SK-N-SH (cell line): ENCODE measurements around the gene DGKI. TPM values are rescaled to one million over a fixed set of nuclear protein-coding genes. Genes with fewer than 3 reads are reported as not detected.

ENCODE experiments used
- CTCF ChIA-PET: fragments of 300-600, 350-600 bp; formaldehyde crosslinking; extraction: SDS; loops from one replicate; lab custom pipeline; 2021; lab: Yijun Ruan, JAX
- POLR2A ChIA-PET: fragments of 350-600 bp; sonication (Branson Sonifier 250); formaldehyde crosslinking; extraction: SDS; loops from one replicate; lab custom pipeline; 2020; ENCODE audit warnings: antibody characterized with exemption, inconsistent platforms; lab: Yijun Ruan, JAX
- DNase-seq: peaks from one replicate; pipeline ENCODE4 v3.0.0; 2012
- H2AFZ ChIP-seq: fragments of 200-600 bp; sonication (generic); 2 replicates; pipeline ENCODE4 v1.8.1; 2016; ENCODE audit warnings: antibody characterized with exemption, mild to moderate bottlenecking, low read depth
- H3F3A ChIP-seq: fragments of 200-600 bp; sonication (generic); replicated peaks from 2 replicates; pipeline ENCODE3; 2016; ENCODE audit warnings: antibody characterized with exemption, mild to moderate bottlenecking; ENCODE audit not compliant: insufficient read depth
- H3K27ac ChIP-seq, 2 experiments: fragments of 200-500 bp in 1 of 2; fragments of 200-600 bp in 1 of 2; sonication (Bioruptor generic) in 1 of 2; sonication (generic), shearing (Covaris generic) in 1 of 2; 2 replicates each; pipeline versions ENCODE4 v1.5.1 to v1.6.1; 2014 to 2016; ENCODE audit warnings: low read depth in 2 of 2, inconsistent platforms in 1 of 2, low read length in 1 of 2, mild to moderate bottlenecking in 1 of 2, mixed read lengths in 1 of 2
- H3K27me3 ChIP-seq: fragments of 200-600 bp; sonication (generic), shearing (Covaris generic); 2 replicates; pipeline ENCODE4 v1.6.1; 2016; ENCODE audit warnings: mixed run types; ENCODE audit not compliant: insufficient read depth
- H3K36me3 ChIP-seq, 2 experiments: fragments of 200-500 bp in 1 of 2; fragments of 200-600 bp in 1 of 2; sonication (Bioruptor generic) in 1 of 2; sonication (generic) in 1 of 2; replicated peaks in 1 of 2; 2 replicates each; pipeline versions ENCODE3 to v1.5.1; 2014 to 2016; ENCODE audit warnings: low read length in 1 of 2, mild to moderate bottlenecking in 1 of 2; ENCODE audit not compliant: insufficient read depth in 2 of 2, control insufficient read depth in 1 of 2
- H3K4me1 ChIP-seq, 2 experiments: fragments of 200-500 bp in 1 of 2; fragments of 200-600 bp in 1 of 2; sonication (Bioruptor generic) in 1 of 2; sonication (generic), shearing (Covaris generic) in 1 of 2; 2 replicates each; pipeline versions ENCODE4 v1.5.1 to v1.6.1; 2014 to 2016; ENCODE audit warnings: low read depth in 1 of 2, low read length in 1 of 2, mixed run types in 1 of 2; ENCODE audit not compliant: insufficient read depth in 2 of 2, control insufficient read depth in 1 of 2
- H3K4me2 ChIP-seq: fragments of 200-600 bp; sonication (generic), shearing (Covaris generic); 2 replicates; pipeline ENCODE4 v1.6.1; 2017; ENCODE audit warnings: mixed run types
- H3K4me3 ChIP-seq, 2 experiments: fragments of 200-500 bp in 1 of 2; fragments of 200-600 bp in 1 of 2; sonication (Bioruptor generic) in 1 of 2; sonication (generic), shearing (Covaris generic) in 1 of 2; 2 replicates each; pipeline versions ENCODE4 v1.5.1 to v1.8.1; 2014 to 2016; ENCODE audit warnings: low read depth in 2 of 2, inconsistent platforms in 1 of 2, low read length in 1 of 2, mild to moderate bottlenecking in 1 of 2, mixed read lengths in 1 of 2, moderate library complexity in 1 of 2
- H3K79me2 ChIP-seq: fragments of 200-600 bp; sonication (generic); 2 replicates; pipeline ENCODE4 v1.8.1; 2017; ENCODE audit warnings: mild to moderate bottlenecking; ENCODE audit not compliant: insufficient read depth
- H3K9ac ChIP-seq: fragments of 200-600 bp; sonication (generic); 2 replicates; pipeline ENCODE4 v1.6.1; 2017; ENCODE audit warnings: mixed run types
- H3K9me2 ChIP-seq: fragments of 200-600 bp; sonication (generic); 2 replicates; pipeline ENCODE4 v1.6.1; 2017; ENCODE audit warnings: mixed run types
- H3K9me3 ChIP-seq: fragments of 200-600 bp; sonication (generic); 2 replicates; pipeline ENCODE4 v1.6.1; 2017; ENCODE audit warnings: mixed run types, mild to moderate bottlenecking, moderate library complexity
- H4K20me1 ChIP-seq: fragments of 200-600 bp; sonication (generic); 2 replicates; pipeline ENCODE4 v1.6.1; 2017; ENCODE audit warnings: mild to moderate bottlenecking, mixed run types; ENCODE audit not compliant: insufficient read depth
- CHD2 ChIP-seq: fragments of 150-350 bp; IDR thresholded peaks from 2 replicates; pipeline ENCODE4 v1.6.1; 2018; ENCODE audit warnings: low read length; ENCODE audit not compliant: partially characterized antibody
- ELF1 ChIP-seq: IDR thresholded peaks from 2 replicates; pipeline ENCODE4 v1.4.0; 2012
- EP300 ChIP-seq, 2 experiments: IDR thresholded peaks; 2 replicates each; pipeline versions ENCODE4 v1.4.0 to v1.6.1; 2012; ENCODE audit warnings: borderline replicate concordance in 1 of 2, low read depth in 1 of 2, low read length in 1 of 2
- EZH2phosphoT487 ChIP-seq: fragments of 200-600 bp; sonication (generic); IDR thresholded peaks from 2 replicates; pipeline ENCODE4 v1.6.1; 2017; ENCODE audit warnings: low read depth, mixed run types, mild to moderate bottlenecking, antibody characterized with exemption, moderate library complexity, borderline replicate concordance
- FOSL2 ChIP-seq: IDR thresholded peaks from 2 replicates; pipeline ENCODE4 v1.4.0; 2012; ENCODE audit warnings: low read depth, mild to moderate bottlenecking, moderate library complexity, borderline replicate concordance
- FOXJ3 ChIP-seq: sonication (generic); formaldehyde crosslinking; IDR thresholded peaks from 2 replicates; pipeline ENCODE4 v1.5.1; 2020; ENCODE audit warnings: mild to moderate bottlenecking, missing genetic modification reagents
- GATA2 ChIP-seq: sonication (generic); formaldehyde crosslinking; IDR thresholded peaks from 2 replicates; pipeline ENCODE4 v1.5.0; 2020; ENCODE audit warnings: mild to moderate bottlenecking, missing genetic modification reagents
- JUND ChIP-seq: IDR thresholded peaks from 2 replicates; pipeline ENCODE4 v1.4.0; 2012
- MEF2A ChIP-seq: IDR thresholded peaks from 2 replicates; pipeline ENCODE4 v1.4.0; 2012; ENCODE audit warnings: low read depth, borderline replicate concordance
- NRF1 ChIP-seq: IDR thresholded peaks from 2 replicates; pipeline ENCODE4 v1.6.1; 2012; ENCODE audit warnings: low read depth, mild to moderate bottlenecking, low read length
- POLR2AphosphoS5 ChIP-seq: IDR thresholded peaks from 2 replicates; pipeline ENCODE4 v1.6.1; 2012; ENCODE audit warnings: low read depth, low read length
- RAD21 ChIP-seq: IDR thresholded peaks from 2 replicates; pipeline ENCODE4 v1.6.1; 2012; ENCODE audit warnings: mild to moderate bottlenecking, low read length
- RFX5 ChIP-seq: IDR thresholded peaks from 2 replicates; pipeline ENCODE4 v1.6.1; 2012; ENCODE audit warnings: mild to moderate bottlenecking, improper control_type of control experiment, low read length
- SIN3A ChIP-seq: IDR thresholded peaks from 2 replicates; pipeline ENCODE4 v1.6.1; 2012; ENCODE audit warnings: low read depth, mild to moderate bottlenecking, low read length, moderate library complexity, borderline replicate concordance
- SMC3 ChIP-seq: IDR thresholded peaks from 2 replicates; pipeline ENCODE4 v1.6.1; 2012; ENCODE audit warnings: low read depth, low read length, improper control_type of control experiment
- TAF1 ChIP-seq: IDR thresholded peaks from 2 replicates; pipeline ENCODE4 v1.6.1; 2012; ENCODE audit warnings: low read depth, mild to moderate bottlenecking, low read length, moderate library complexity, borderline replicate concordance
- TEAD4 ChIP-seq: IDR thresholded peaks from 2 replicates; pipeline ENCODE4 v1.4.0; 2012; ENCODE audit warnings: mild to moderate bottlenecking, borderline replicate concordance; ENCODE audit not compliant: insufficient read depth
- WGBS: methylation state at CpG from one replicate; pipeline ENCODE4 v1.1.6; 2017; ENCODE audit warnings: low lambda C conversion rate; 5-methylcytosine and 5-hydroxymethylcytosine counted together
- polyA plus RNA-seq, 3 experiments: library from polyadenylated mRNA; depleted of rRNA; stranded (reverse); fragments of >200 nt; gene quantifications; 2 replicates each; pipeline ENCODE4 v1.2.3, GENCODE V29; 2012
- TF ChIP-seq, protein P1 (sequence below): fragments of 150-350 bp; IDR thresholded peaks from 2 replicates; pipeline ENCODE4 v1.6.1; 2016; ENCODE audit warnings: mild to moderate bottlenecking, low read depth, low read length
- TF ChIP-seq, protein P2 (sequence below): fragments of 200-600 bp; sonication (generic); IDR thresholded peaks from 2 replicates; pipeline ENCODE4 v1.6.1; 2017; ENCODE audit warnings: antibody characterized with exemption, mild to moderate bottlenecking, moderate library complexity
- TF ChIP-seq, protein P3 (sequence below): IDR thresholded peaks from 2 replicates; pipeline ENCODE4; 2012
- TF ChIP-seq, protein P4 (sequence below): IDR thresholded peaks from 2 replicates; pipeline ENCODE4 v1.6.1; 2012; ENCODE audit warnings: mild to moderate bottlenecking, low read depth, low read length, moderate library complexity

DGKI gene
- polyA plus RNA-seq, 1 of the 3 experiments (the other 2 are of a cell fraction), result 1.3 TPM

DNA sequence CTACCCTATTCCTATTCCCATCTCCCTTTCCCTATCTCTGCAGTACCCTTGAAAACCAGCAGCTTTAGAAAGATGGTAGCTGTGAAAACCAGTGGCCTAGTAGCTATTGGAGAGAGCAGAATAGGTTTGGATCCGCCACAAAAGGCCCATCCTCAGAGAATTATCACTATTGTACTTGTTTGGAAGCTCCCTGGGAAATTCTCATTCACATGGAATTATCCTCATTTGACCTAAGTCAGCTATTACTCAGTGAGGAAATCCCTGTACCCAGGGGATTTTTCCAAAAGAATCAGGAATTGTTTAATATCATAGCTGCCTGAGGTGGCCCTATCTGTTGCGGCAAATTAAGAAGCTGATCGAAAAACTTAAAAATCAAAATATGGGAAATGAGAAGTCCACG, 51.6 kb downstream of the DGKI start:
- Histone ChIP-seq H3K9me3 (no peaks in the 10 kb centered on the region), H3K4me1 (no peaks in the 10 kb centered on the region)

DNA sequence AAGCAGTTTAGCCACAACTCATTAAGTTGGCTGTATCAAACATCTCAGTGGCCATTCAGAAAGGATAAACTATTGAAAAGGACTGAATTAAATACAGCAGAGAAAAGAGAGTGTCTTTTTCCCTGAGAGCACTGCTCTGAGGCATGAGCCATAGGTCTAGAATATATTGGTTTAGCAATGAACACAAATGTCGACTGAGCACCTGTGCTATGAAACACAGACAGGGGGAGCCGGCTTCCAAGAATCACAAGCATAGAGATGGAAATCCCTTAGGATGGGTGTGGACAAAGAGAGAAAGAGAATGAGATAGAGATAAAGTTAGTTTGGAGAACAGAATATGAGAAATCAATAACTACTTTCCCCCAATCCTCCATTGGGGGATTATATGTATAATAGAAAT, 54.8 kb downstream of the DGKI start:
- CTCF ChIA-PET, result interaction anchor here (1.2 to 1.8 kb wide), 3 partner anchors 12 to 29 kb away, joined by 3 to 4 read pairs (median 4); no protein-coding TSS in a partner anchor
- no peaks in the 10 kb centered on the region for H3K4me1 ChIP-seq
- TF ChIP-seq, protein P1, sequence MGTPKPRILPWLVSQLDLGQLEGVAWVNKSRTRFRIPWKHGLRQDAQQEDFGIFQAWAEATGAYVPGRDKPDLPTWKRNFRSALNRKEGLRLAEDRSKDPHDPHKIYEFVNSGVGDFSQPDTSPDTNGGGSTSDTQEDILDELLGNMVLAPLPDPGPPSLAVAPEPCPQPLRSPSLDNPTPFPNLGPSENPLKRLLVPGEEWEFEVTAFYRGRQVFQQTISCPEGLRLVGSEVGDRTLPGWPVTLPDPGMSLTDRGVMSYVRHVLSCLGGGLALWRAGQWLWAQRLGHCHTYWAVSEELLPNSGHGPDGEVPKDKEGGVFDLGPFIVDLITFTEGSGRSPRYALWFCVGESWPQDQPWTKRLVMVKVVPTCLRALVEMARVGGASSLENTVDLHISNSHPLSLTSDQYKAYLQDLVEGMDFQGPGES, result no peak
- TF ChIP-seq FOXJ3 (CRISPR knock-in tag), result no peak
- TF ChIP-seq, protein P2, sequence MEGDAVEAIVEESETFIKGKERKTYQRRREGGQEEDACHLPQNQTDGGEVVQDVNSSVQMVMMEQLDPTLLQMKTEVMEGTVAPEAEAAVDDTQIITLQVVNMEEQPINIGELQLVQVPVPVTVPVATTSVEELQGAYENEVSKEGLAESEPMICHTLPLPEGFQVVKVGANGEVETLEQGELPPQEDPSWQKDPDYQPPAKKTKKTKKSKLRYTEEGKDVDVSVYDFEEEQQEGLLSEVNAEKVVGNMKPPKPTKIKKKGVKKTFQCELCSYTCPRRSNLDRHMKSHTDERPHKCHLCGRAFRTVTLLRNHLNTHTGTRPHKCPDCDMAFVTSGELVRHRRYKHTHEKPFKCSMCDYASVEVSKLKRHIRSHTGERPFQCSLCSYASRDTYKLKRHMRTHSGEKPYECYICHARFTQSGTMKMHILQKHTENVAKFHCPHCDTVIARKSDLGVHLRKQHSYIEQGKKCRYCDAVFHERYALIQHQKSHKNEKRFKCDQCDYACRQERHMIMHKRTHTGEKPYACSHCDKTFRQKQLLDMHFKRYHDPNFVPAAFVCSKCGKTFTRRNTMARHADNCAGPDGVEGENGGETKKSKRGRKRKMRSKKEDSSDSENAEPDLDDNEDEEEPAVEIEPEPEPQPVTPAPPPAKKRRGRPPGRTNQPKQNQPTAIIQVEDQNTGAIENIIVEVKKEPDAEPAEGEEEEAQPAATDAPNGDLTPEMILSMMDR, result no peak
- TF ChIP-seq JUND, result no peak
- TF ChIP-seq SMC3, result 0 out of 2 replicates have a peak, but pooled peaks have one; percentile 5
- TF ChIP-seq FOSL2, result no peak
- TF ChIP-seq NRF1, result no peak
- TF ChIP-seq CHD2, result no peak
- TF ChIP-seq, protein P3, sequence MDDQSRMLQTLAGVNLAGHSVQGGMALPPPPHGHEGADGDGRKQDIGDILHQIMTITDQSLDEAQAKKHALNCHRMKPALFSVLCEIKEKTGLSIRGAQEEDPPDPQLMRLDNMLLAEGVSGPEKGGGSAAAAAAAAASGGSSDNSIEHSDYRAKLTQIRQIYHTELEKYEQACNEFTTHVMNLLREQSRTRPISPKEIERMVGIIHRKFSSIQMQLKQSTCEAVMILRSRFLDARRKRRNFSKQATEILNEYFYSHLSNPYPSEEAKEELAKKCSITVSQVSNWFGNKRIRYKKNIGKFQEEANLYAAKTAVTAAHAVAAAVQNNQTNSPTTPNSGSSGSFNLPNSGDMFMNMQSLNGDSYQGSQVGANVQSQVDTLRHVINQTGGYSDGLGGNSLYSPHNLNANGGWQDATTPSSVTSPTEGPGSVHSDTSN, result no peak
- TF ChIP-seq EZH2phosphoT487, result no peak

More for the DNA sequence above, 51.6 kb downstream of the DGKI start:
- H3K36me3 ChIP-seq, result no peaks in the 10 kb centered on the region
- H2AFZ ChIP-seq, result no peak overlapping the region
- no peaks in the 10 kb centered on the region for H4K20me1 ChIP-seq
- H3K79me2 ChIP-seq, result peaks cover 4% of the 10 kb centered on the region; the same call in 1 of the 2 replicates
- H3K27ac ChIP-seq, result no peak overlapping the region
- 74% methylated on average over 4 of the region's 4 CpGs for WGBS
- ChIA-PET POLR2A (no interaction called here), CTCF (interaction anchor here (1.4 to 1.7 kb wide), 3 partner anchors 10 to 214 kb away, joined by 3 to 4 read pairs (median 3); no protein-coding TSS in a partner anchor)
- DNase-seq, result no peak
- no peaks in the 10 kb centered on the region for H3K27me3 ChIP-seq
- no peaks in the 10 kb centered on the region for H3K9me2 ChIP-seq
- H3K4me2 ChIP-seq, result no peak overlapping the region
- H3F3A ChIP-seq, result no peaks in the 10 kb centered on the region
- H3K9ac ChIP-seq, result no peak overlapping the region
- TF ChIP-seq POLR2AphosphoS5, result no peak
- TF ChIP-seq RFX5, result no peak
- no peak for TF ChIP-seq TAF1
- TF ChIP-seq FOXJ3 (CRISPR knock-in tag), result no peak
- TF ChIP-seq EP300 (IDR thresholded peaks at IDR 0.05; ENCODE audit: borderline replicate concordance in 1 of 2, low read depth in 1 of 2, low read length in 1 of 2), result no peak
- TF ChIP-seq, protein P3, result no peak
- TF ChIP-seq, protein P4, sequence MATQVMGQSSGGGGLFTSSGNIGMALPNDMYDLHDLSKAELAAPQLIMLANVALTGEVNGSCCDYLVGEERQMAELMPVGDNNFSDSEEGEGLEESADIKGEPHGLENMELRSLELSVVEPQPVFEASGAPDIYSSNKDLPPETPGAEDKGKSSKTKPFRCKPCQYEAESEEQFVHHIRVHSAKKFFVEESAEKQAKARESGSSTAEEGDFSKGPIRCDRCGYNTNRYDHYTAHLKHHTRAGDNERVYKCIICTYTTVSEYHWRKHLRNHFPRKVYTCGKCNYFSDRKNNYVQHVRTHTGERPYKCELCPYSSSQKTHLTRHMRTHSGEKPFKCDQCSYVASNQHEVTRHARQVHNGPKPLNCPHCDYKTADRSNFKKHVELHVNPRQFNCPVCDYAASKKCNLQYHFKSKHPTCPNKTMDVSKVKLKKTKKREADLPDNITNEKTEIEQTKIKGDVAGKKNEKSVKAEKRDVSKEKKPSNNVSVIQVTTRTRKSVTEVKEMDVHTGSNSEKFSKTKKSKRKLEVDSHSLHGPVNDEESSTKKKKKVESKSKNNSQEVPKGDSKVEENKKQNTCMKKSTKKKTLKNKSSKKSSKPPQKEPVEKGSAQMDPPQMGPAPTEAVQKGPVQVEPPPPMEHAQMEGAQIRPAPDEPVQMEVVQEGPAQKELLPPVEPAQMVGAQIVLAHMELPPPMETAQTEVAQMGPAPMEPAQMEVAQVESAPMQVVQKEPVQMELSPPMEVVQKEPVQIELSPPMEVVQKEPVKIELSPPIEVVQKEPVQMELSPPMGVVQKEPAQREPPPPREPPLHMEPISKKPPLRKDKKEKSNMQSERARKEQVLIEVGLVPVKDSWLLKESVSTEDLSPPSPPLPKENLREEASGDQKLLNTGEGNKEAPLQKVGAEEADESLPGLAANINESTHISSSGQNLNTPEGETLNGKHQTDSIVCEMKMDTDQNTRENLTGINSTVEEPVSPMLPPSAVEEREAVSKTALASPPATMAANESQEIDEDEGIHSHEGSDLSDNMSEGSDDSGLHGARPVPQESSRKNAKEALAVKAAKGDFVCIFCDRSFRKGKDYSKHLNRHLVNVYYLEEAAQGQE, result no peak
- no peak for TF ChIP-seq SIN3A
- TF ChIP-seq TEAD4, result no peak
- TF ChIP-seq MEF2A, result no peak
- no peak for TF ChIP-seq RAD21
- no peak for TF ChIP-seq GATA2
- no peak for TF ChIP-seq ELF1
- H3K4me3 ChIP-seq, result no peak overlapping the region

More for the DNA sequence above, 54.8 kb downstream of the DGKI start:
- Histone ChIP-seq H3K9me2 (no peaks in the 10 kb centered on the region), H3K79me2 (peaks cover 10% of the 10 kb centered on the region; the same call in 1 of the 2 replicates), H4K20me1 (no peaks in the 10 kb centered on the region), H3F3A (no peaks in the 10 kb centered on the region), H3K4me3 (no peak overlapping the region), H3K9me3 (no peaks in the 10 kb centered on the region), H3K36me3 (peaks cover 0 to 3% of the 10 kb centered on the region in 2 experiments), H3K27me3 (no peaks in the 10 kb centered on the region), H3K4me2 (no peak overlapping the region), H3K9ac (no peak overlapping the region), H2AFZ (no peak overlapping the region), H3K27ac (no peak overlapping the region)
- no peak for DNase-seq
- WGBS, result 65% methylated on average over 2 of the region's 2 CpGs
- POLR2A ChIA-PET, result no interaction called here
